Amniotic epithelial cell (primary cell): ENCODE results near the gene GCM1.

Source experiments
- DNase-seq: peaks from one replicate; pipeline ENCODE4 v3.0.0-alpha.2; 2010; ENCODE audit warnings: low read depth

GCM1 gene

DNA sequence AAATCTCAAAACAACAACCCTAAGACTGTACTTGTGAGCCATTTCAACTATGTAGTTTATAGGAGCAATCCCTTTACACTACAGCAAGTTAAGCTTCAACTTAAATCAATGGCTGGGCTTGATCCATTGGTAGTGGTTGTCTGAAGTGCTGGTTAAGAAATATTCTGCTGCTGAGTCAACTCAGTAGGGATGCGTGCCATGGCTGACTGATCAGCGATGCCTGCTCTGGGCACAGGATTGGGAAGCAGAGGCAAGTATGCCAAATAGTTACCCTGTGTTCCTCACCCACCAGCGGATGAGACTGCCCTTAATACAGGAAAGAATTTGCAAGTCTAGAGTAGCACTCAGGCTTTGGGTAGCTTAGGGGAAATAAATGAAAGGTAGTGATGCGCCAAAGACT lies 41.5 kb downstream of the GCM1 start:
- peak; percentile 30 for DNase-seq

DNA sequence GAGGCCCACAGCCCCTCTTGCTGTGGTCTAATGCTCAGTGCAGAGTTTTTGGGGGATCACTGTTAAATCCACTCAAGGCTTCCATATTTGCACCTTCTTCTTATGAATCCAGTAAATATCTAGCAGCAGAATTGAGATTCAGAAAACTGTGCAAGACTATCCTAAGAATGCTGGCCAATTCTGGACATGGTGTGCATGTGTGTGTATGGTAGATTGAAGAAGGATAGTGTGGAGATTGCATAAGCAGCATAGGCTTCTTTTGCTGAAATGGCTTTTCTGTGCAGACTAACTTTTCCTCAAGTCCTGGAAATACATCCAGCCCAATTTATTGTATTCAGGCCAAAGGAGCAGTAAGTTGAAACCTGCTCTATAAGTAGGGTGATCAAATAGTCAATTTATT lies 43.7 kb downstream of the GCM1 start:
- DNase-seq = peak; percentile 7

DNA sequence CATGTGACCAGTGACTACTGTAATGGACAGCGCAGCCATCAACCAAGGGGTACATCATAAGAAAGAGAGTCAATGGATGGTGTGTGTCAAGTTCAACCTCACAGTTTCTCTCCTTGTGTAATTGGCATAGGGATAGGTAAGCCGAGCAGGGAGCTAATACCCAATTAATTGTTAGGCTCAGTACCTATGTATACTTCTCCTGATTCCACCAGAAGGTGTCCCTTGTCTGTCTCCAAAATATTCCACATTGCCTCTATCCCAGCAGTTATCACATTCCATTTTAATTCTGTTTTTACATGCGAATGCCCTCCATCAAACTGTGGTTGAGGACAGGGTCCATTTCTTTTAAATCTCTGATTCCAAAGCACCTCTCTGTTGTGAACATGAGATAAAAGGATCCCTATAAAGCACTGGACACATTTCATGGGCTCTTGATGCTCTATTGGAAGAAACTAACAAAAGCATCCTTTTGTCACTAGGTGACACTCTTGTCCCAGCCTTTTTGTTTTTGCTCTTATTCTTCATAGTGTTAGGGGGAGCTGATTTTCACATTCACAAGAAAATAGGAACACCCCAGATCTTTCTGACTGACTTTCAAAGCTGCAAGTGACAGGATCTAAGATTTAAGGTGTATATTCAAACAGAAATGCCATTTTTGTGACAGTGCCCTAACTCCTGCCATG lies 44.5 kb downstream of the GCM1 start:
- peak; percentile 8 for DNase-seq

DNA sequence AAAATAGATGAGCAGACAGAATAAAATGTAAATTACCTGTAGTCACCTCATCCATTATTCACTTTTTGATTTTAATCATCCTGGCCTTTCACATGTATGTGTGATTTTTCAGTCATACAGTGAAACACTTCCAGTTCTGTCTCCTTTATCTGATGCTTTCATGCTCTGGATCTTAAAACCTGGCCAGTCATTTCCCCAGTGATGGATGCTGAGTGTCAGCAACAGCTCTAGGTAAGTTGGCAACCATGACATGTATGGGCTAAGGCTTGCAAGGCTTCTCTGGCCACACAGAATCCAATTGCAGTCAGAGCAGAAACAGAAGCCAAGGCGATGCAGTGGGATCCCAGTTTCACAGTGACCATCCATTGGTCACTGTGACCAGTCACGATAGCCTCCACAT lies 47.6 kb downstream of the GCM1 start:
- DNase-seq = no peak

DNA sequence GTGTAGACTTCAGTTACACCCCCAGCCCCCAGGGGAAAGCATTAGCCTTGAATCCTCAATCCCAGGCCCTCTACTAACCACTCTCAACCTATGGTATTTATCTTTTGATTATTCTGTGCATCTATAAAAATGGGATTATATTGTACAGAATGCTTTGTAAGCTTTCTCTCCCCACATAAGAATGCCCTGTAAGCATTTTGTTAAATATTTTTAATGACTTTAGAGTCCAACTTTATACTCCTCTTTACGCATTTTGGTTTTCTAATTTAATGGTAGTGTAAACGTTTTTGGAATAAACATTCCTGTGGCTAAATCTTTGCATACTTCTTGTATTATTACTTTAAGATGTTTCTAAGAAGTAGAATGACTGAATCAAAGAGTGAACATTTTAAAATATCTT lies 48.1 kb downstream of the GCM1 start:
- no peak for DNase-seq

DNA sequence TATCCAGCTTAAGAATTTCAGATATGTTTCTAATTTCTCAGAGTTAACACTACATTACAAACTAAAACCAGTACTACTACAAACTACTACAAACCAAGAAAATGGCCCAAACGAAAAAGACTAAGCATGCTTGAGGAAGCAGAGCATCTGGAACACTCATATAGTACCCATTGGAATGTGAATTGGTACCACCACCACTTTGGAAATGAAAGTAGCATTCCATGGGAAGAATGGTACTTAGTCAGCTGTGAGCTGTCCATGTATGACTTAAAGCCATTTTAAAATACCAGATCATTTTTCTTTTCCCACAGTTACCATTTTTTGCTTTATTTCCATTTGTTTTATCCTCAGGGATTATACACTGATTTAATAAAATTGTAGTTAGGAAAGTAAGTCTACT lies 52.9 kb downstream of the GCM1 start:
- DNase-seq = no peak

DNA sequence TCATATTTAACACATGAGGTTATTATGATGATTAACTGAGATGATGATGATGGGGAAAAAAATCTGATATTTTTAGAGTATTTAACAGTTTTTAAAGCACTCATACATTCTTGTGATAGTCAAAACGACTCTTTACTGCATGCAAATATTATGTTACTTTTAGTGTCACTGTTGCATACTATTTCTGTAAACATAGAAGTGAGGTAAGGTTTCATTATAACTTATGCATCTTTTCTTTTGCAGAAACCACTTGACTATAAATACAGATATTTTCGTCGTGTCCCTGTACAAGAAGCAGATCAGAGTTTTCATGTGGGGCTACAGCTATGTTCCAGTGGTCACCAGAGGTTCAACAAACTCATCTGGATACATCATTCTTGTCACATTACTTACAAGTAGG lies 53.4 kb downstream of the GCM1 start:
- DNase-seq = no peak

DNA sequence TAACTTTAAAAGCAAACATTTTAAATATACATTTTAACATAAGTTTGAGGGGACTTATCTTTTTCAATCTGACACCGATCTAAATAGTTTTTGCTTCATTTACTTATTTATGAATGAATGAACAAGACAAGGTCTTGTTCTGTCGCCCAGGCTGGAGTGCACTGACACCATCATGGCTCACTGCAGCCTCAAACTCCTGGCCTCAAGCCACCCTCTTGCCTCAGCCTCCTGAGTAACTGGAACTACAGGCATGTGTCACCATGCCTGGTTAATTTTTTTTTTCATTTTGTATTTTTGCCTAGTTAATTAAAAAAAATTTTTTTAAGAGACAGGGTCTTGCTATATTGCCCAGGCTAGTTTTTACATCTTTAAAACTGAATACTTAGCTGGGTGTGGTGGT lies 58.1 kb downstream of the GCM1 start:
- DNase-seq = peak; percentile 31

DNA sequence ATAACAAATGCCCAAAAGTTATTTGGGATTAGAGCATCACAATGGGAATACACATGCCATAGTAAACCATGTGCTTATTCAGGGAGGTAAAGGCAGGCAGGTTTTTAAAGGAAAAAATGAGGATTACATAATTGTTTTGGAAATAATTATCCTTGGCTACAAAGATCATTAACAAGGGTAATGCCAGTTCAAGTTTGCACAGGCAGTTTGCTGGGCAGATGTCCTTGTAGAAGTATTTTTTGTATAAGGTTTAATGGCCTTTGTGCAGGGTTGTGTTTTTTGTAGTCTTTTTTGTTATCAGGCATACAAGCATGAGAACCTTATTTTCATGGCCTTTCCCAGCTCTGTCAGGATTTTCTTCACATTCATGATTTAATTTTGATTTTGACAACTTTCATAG lies 58.7 kb downstream of the GCM1 start:
- no peak for DNase-seq

DNA sequence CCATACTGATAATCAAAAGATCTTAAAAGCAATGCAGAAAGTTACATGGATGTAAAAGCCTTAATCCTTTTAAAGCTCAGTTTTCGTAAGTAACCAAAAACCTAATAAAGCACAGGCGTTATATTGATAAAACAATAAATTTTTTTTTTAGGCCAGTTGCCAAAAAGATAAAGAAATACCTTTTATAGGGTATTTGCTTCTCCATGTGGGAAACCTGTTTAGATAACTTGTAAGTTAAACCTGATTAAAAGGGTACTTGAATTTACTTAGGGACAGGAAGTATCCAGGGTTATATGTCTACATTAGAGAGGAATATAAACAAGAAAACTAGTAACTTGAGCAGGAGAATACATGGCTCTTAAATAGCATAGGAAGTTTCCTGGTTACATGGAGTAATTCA lies 62.3 kb downstream of the GCM1 start:
- DNase-seq = no peak

DNA sequence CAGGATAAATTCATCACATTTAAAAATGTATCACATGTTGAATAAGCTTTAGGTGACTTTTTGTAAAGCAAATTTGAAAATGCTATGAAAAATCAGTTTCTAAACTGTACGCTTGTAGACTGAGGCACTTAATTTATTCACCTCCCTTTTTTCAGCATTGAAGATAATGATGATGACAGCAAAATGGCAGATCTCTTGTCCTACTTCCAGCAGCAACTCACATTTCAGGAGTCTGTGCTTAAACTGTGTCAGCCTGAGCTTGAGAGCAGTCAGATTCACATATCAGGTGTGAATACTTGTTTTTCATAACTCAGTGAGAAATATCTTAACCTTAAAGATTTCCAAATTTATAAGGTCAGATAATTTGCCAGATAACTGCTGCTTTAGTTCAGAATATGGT lies 67.8 kb downstream of the GCM1 start:
- DNase-seq = no peak
